GM23338 (cell line): Measurements from ENCODE around the gene TRHDE. TPM values are rescaled to one million over a fixed set of nuclear protein-coding genes. Genes with fewer than 3 reads are reported as not detected.

Experiments used
- ATAC-seq: fragments of 200-7000 bp; cut with Tn5 transposase; 3 replicates; pipeline ENCODE4 v1.9.1; 2020
- DNase-seq: peaks from one replicate; pipeline ENCODE4 v3.0.0-alpha.2; 2015; ENCODE audit warnings: low spot score
- H2AFZ ChIP-seq: fragments of 200-600 bp; sonication (generic); 2 replicates; pipeline ENCODE4 v1.8.0; 2016; ENCODE audit warnings: antibody characterized with exemption, mild to moderate bottlenecking, moderate library complexity
- H3F3A ChIP-seq: fragments of 200-600 bp; sonication (generic); replicated peaks from 2 replicates; pipeline ENCODE4 v1.8.0; 2017; ENCODE audit warnings: antibody characterized with exemption, mixed run types, low read depth
- H3K27ac ChIP-seq: fragments of 200-600 bp; sonication (generic); 2 replicates; pipeline ENCODE4 v1.6.1; 2016; ENCODE audit warnings: low read depth
- H3K27me3 ChIP-seq: fragments of 200-600 bp; sonication (generic); 2 replicates; pipeline ENCODE4 v1.8.0; 2016; ENCODE audit warnings: mild to moderate bottlenecking, mixed run types, moderate library complexity; ENCODE audit not compliant: insufficient read depth
- H3K36me3 ChIP-seq: fragments of 200-600 bp; sonication (generic); 2 replicates; pipeline ENCODE4 v1.8.0; 2016; ENCODE audit warnings: mild to moderate bottlenecking; ENCODE audit not compliant: insufficient read depth
- H3K4me1 ChIP-seq: fragments of 200-600 bp; sonication (generic); 2 replicates; pipeline ENCODE4 v1.8.0; 2016; ENCODE audit warnings: mild to moderate bottlenecking, moderate library complexity; ENCODE audit not compliant: insufficient read depth
- H3K4me2 ChIP-seq: fragments of 200-600 bp; sonication (generic); 2 replicates; pipeline ENCODE4 v1.7.1; 2017; ENCODE audit warnings: mixed run types
- H3K4me3 ChIP-seq: fragments of 200-600 bp; sonication (generic); 2 replicates; pipeline ENCODE4 v1.6.1; 2016; ENCODE audit warnings: mixed run types
- H3K79me2 ChIP-seq: fragments of 200-600 bp; sonication (generic); replicated peaks from 2 replicates; pipeline ENCODE4 v1.8.0; 2017; ENCODE audit warnings: mild to moderate bottlenecking; ENCODE audit not compliant: insufficient read depth
- H3K9me2 ChIP-seq: fragments of 200-600 bp; sonication (generic); 2 replicates; pipeline ENCODE4 v1.8.0; 2017; ENCODE audit not compliant: insufficient read depth
- H4K20me1 ChIP-seq: fragments of 200-600 bp; sonication (generic); replicated peaks from 2 replicates; pipeline ENCODE4 v1.8.0; 2017; ENCODE audit warnings: mild to moderate bottlenecking; ENCODE audit not compliant: insufficient read depth
- H3K27ac Mint-ChIP-seq: 2 replicates; pipeline ENCODE4 v1.8.0; 2020; ENCODE audit warnings: inconsistent platforms, mild to moderate bottlenecking, moderate library complexity, mixed read lengths
- H3K27me3 Mint-ChIP-seq: 3 replicates; pipeline ENCODE4 v1.8.0; 2022; ENCODE audit warnings: low read depth, mild to moderate bottlenecking, moderate library complexity, mixed read lengths, inconsistent platforms; ENCODE audit not compliant: insufficient read depth, poor library complexity
- H3K36me3 Mint-ChIP-seq: 3 replicates; pipeline ENCODE4 v1.8.0; 2021; ENCODE audit warnings: low read depth, mild to moderate bottlenecking, inconsistent platforms, moderate library complexity, mixed read lengths
- H3K4me1 Mint-ChIP-seq: 3 replicates; pipeline ENCODE4 v1.8.0; 2020; ENCODE audit warnings: mild to moderate bottlenecking, inconsistent platforms, mixed read lengths
- H3K4me3 Mint-ChIP-seq: 3 replicates; pipeline ENCODE4 v1.8.0; 2021; ENCODE audit warnings: moderate library complexity, mild to moderate bottlenecking, inconsistent platforms, mixed read lengths
- H3K9me3 Mint-ChIP-seq: 3 replicates; pipeline ENCODE4 v1.8.0; 2020; ENCODE audit warnings: moderate library complexity, mild to moderate bottlenecking, inconsistent platforms, mixed read lengths
- CREB1 ChIP-seq: fragments of 250-450 bp; sonication (Bioruptor Pico); IDR thresholded peaks from 2 replicates; pipeline ENCODE4 v1.5.0; 2020; ENCODE audit warnings: low read depth, mild to moderate bottlenecking, moderate library complexity
- CTCF ChIP-seq, 2 experiments: fragments of 200-600 bp in 1 of 2; sonication (generic) in 1 of 2; conservative IDR thresholded peaks; 2 replicates each; pipeline versions ENCODE4 v1.5.1 to v1.6.1; 2016 to 2017; ENCODE audit warnings: antibody characterized with exemption in 2 of 2, low read depth in 2 of 2, mild to moderate bottlenecking in 2 of 2, moderate library complexity in 1 of 2
- ETS1 ChIP-seq: IDR thresholded peaks from 2 replicates; pipeline ENCODE4 v1.6.1; 2016; ENCODE audit warnings: antibody characterized with exemption
- EZH2 ChIP-seq: fragments of 200-600 bp; sonication (generic); IDR thresholded peaks from one replicate; pipeline ENCODE4 v1.8.0; 2017; ENCODE audit warnings: antibody characterized with exemption, mild to moderate bottlenecking, low read depth; ENCODE audit not compliant: unreplicated experiment
- EZH2phosphoT487 ChIP-seq: fragments of 200-600 bp; sonication (generic); IDR thresholded peaks from one replicate; pipeline ENCODE4 v1.8.1; 2018; ENCODE audit warnings: antibody characterized with exemption; ENCODE audit not compliant: unreplicated experiment
- JUNB ChIP-seq: IDR thresholded peaks from one replicate; pipeline ENCODE4 v1.6.1; 2016; ENCODE audit warnings: antibody characterized with exemption; ENCODE audit not compliant: unreplicated experiment
- NANOG ChIP-seq: IDR thresholded peaks from 2 replicates; pipeline ENCODE4 v1.6.1; 2016; ENCODE audit warnings: antibody characterized with exemption, borderline replicate concordance
- POLR2AphosphoS5 ChIP-seq: IDR thresholded peaks from 2 replicates; pipeline ENCODE4 v1.6.1; 2016; ENCODE audit warnings: antibody characterized with exemption, low read depth
- REST ChIP-seq: IDR thresholded peaks from one replicate; pipeline ENCODE4 v1.6.1; 2018; ENCODE audit warnings: antibody characterized with exemption; ENCODE audit not compliant: unreplicated experiment
- STAT1 ChIP-seq: IDR thresholded peaks from one replicate; pipeline ENCODE4 v1.6.1; 2016; ENCODE audit warnings: antibody characterized with exemption; ENCODE audit not compliant: unreplicated experiment
- ZNF114 ChIP-seq: fragments of 250-450 bp; sonication (Bioruptor Pico); IDR thresholded peaks from 2 replicates; pipeline ENCODE4 v1.5.0; 2020; ENCODE audit warnings: mild to moderate bottlenecking, moderate library complexity
- ZNF331 ChIP-seq: fragments of 250-450 bp; sonication (Bioruptor Pico); IDR thresholded peaks from 2 replicates; pipeline ENCODE4 v1.5.0; 2020; ENCODE audit warnings: low read depth, mild to moderate bottlenecking, moderate library complexity
- polyA plus RNA-seq: library from polyadenylated mRNA; unstranded; fragments of >200 nt; fragmentation: Nextera tagmentation; extraction: Ambion mirVana; gene quantifications from 2 replicates; pipeline ENCODE4 v1.2.1, GENCODE V29; 2016
- total RNA-seq: library from RNA; depleted of rRNA; stranded (reverse); fragments of >200 nt; shearing (Covaris generic); gene quantifications from 2 replicates; pipeline ENCODE4 v1.2.3, GENCODE V29; 2014
- TF ChIP-seq, protein P1 (sequence below): fragments of 250-450 bp; sonication (Bioruptor Pico); IDR thresholded peaks from 2 replicates; pipeline ENCODE4 v1.5.0; 2020; ENCODE audit warnings: mild to moderate bottlenecking, moderate library complexity

The TRHDE gene
- total and polyA plus RNA-seq, 2 experiments from 2014 or later = 1.3 to 7.7 TPM

DNA sequence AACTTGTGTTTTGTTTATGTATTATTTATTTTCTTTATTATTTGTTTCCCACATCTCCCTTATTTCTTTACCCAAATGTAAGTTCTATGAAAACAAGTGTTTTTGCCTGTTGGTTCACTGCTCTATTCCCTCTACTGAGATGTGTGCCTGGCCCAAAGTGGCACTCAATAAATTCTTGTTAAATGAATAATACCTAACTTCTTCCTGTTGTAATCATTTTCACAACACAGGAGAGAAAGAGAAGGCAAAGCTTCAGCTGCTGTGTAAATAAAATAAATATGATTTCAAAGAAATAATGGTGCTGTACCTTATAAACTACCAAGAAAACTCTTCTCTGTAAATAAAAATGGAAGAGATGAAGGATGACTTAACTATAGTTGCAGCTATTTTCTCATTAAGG is 116.2 kb downstream of the TRHDE start:
- H4K20me1 ChIP-seq = no peaks in the 10 kb centered on the region
- H3K9me2 ChIP-seq = no peaks in the 10 kb centered on the region; the same call in 1 of the 2 replicates
- Mint-ChIP-seq H3K4me1 (peaks cover 11% of the 10 kb centered on the region), H3K4me3 (no peak overlapping the region), H3K9me3 (no peaks in the 10 kb centered on the region), H3K27ac (no peak overlapping the region), H3K36me3 (peaks cover 3% of the 10 kb centered on the region; the same call in 1 of the 3 replicates), H3K27me3 (no peaks in the 10 kb centered on the region)
- H3K36me3 ChIP-seq = no peaks in the 10 kb centered on the region
- no peak for ATAC-seq
- no peaks in the 10 kb centered on the region for H3K27me3 ChIP-seq
- no peak for DNase-seq
- H3K79me2 ChIP-seq = no peaks in the 10 kb centered on the region
- H3K4me3 ChIP-seq = no peak overlapping the region
- TF ChIP-seq ZNF331 (no peak), JUNB (no peak), EZH2 (no peak), STAT1 (no peak), ETS1 (no peak), REST (no peak), POLR2AphosphoS5 (no peak), CREB1 (CRISPR knock-in tag) (no peak), NANOG (no peak), ZNF114 (CRISPR knock-in tag) (no peak), EZH2phosphoT487 (no peak), CTCF (conservative IDR thresholded peaks at IDR 0.05; ENCODE audit: low read depth in 2 of 2) (no peak)
- TF ChIP-seq, protein P1, sequence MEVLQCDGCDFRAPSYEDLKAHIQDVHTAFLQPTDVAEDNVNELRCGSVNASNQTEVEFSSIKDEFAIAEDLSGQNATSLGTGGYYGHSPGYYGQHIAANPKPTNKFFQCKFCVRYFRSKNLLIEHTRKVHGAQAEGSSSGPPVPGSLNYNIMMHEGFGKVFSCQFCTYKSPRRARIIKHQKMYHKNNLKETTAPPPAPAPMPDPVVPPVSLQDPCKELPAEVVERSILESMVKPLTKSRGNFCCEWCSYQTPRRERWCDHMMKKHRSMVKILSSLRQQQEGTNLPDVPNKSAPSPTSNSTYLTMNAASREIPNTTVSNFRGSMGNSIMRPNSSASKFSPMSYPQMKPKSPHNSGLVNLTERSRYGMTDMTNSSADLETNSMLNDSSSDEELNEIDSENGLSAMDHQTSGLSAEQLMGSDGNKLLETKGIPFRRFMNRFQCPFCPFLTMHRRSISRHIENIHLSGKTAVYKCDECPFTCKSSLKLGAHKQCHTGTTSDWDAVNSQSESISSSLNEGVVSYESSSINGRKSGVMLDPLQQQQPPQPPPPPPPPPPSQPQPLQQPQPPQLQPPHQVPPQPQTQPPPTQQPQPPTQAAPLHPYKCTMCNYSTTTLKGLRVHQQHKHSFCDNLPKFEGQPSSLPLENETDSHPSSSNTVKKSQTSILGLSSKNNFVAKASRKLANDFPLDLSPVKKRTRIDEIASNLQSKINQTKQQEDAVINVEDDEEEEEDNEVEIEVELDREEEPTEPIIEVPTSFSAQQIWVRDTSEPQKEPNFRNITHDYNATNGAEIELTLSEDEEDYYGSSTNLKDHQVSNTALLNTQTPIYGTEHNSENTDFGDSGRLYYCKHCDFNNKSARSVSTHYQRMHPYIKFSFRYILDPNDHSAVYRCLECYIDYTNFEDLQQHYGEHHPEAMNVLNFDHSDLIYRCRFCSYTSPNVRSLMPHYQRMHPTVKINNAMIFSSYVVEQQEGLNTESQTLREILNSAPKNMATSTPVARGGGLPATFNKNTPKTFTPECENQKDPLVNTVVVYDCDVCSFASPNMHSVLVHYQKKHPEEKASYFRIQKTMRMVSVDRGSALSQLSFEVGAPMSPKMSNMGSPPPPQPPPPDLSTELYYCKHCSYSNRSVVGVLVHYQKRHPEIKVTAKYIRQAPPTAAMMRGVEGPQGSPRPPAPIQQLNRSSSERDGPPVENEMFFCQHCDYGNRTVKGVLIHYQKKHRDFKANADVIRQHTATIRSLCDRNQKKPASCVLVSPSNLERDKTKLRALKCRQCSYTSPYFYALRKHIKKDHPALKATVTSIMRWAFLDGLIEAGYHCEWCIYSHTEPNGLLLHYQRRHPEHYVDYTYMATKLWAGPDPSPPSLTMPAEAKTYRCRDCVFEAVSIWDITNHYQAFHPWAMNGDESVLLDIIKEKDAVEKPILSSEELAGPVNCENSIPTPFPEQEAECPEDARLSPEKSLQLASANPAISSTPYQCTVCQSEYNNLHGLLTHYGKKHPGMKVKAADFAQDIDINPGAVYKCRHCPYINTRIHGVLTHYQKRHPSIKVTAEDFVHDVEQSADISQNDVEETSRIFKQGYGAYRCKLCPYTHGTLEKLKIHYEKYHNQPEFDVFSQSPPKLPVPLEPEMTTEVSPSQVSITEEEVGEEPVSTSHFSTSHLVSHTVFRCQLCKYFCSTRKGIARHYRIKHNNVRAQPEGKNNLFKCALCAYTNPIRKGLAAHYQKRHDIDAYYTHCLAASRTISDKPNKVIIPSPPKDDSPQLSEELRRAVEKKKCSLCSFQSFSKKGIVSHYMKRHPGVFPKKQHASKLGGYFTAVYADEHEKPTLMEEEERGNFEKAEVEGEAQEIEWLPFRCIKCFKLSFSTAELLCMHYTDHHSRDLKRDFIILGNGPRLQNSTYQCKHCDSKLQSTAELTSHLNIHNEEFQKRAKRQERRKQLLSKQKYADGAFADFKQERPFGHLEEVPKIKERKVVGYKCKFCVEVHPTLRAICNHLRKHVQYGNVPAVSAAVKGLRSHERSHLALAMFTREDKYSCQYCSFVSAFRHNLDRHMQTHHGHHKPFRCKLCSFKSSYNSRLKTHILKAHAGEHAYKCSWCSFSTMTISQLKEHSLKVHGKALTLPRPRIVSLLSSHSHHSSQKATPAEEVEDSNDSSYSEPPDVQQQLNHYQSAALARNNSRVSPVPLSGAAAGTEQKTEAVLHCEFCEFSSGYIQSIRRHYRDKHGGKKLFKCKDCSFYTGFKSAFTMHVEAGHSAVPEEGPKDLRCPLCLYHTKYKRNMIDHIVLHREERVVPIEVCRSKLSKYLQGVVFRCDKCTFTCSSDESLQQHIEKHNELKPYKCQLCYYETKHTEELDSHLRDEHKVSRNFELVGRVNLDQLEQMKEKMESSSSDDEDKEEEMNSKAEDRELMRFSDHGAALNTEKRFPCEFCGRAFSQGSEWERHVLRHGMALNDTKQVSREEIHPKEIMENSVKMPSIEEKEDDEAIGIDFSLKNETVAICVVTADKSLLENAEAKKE = no peak
- no peak overlapping the region for H3K27ac ChIP-seq
- H3K4me1 ChIP-seq = peaks cover 6% of the 10 kb centered on the region
- no peak overlapping the region for H3K4me2 ChIP-seq
- H3F3A ChIP-seq = no peaks in the 10 kb centered on the region
- H2AFZ ChIP-seq = no peak overlapping the region
